GM21360 (cell line): ENCODE data around the gene NUBP2.
A peak's percentile ranks its signal among the peaks of the same experiment; 100 is the strongest.

Source experiments
- ATAC-seq: cut with Tn5 transposase; IDR thresholded peaks from one replicate; pipeline ENCODE4 v1.9.1; 2021; ENCODE audit warnings: mild to moderate bottlenecking, moderate library complexity; ENCODE audit not compliant: unreplicated experiment

NUBP2 gene

DNA sequence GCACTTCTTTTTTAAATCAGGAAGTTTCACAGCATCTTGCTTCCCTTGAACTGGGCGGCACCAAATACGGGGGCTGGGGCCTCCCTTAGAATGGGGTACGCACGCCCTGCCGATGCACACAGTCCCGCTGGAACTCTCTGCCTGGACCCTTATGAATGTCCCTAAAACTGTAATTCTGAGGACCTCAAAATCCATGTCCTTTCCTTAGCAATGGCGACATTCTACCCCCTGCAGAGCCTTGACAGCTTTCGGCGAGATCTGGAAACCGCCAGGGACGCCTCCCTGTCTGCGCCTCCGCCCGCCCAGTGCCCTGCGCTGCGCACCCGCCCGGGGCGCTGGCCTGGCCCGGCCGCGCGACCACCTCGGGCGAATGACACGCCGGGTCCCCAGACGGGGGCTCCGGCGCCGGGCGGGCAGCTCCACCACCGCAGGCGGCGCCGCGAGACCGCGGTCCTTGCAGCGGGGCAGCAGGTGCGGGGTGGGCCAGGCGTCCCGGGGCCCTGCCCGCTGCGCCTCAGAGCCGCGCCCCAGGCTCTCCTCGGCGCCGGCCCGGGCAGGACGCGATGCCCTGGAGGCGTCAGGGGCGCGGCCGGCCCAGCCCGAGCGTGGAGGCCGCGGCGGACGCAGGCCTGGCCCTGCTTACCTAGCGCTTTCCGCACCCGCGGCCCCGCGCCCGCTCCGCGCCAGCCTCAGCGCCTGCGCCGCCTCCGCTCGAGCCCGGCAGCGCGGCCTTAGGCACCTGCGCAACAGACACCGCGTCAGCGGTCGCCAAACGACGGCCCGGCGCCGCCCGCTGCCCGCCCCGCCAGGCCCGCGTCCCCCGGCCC, 43.3 kb downstream of the NUBP2 start:
- peak; percentile 54 for ATAC-seq

DNA sequence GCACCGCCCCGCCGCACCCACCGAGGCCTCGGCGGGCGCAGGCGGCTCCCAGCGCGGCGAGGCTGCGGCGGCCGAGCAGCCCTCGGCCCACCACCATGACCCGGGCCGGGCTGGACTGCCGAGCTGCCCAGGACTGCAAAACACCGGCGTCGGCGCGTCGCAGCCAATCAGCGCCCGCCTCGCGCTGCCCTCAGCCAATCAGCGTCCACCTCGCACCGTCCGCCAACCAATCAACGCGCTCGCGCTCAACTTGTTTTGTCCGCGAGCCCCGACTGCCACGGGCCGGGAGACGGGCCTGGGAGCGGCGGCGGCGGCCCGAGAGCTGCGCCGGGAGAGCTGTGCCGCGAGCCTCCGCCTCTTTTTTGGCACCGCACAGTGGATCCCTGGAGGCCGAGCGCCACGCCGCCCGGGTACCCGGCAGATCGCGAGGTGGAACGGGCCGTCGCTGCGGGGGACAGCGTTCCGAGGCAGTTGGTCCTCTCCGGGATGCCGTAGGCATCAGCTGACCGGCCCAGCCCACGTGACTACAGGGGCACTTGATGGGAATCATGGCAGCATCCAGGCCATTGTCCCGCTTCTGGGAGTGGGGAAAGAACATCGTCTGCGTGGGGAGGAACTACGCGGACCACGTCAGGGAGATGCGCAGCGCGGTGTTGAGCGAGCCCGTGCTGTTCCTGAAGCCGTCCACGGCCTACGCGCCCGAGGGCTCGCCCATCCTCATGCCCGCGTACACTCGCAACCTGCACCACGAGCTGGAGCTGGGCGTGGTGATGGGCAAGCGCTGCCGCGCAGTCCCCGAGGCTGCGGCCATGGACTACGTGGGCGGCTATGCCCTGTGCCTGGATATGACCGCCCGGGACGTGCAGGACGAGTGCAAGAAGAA, 44.2 kb downstream of the NUBP2 start, which contains the start of the genes FAHD1 and HAGH:
Gene FAHD1, plus strand, starts transcription at position 516 of the 883 bp plus-strand sequence. Its CDS starts 33 bp downstream, at position 549.
Gene HAGH, minus strand, starts transcription at position 135 of the 883 bp plus-strand sequence. Its CDS starts 38 bp downstream, at position 97.
- ATAC-seq, result peak; percentile 76

DNA sequence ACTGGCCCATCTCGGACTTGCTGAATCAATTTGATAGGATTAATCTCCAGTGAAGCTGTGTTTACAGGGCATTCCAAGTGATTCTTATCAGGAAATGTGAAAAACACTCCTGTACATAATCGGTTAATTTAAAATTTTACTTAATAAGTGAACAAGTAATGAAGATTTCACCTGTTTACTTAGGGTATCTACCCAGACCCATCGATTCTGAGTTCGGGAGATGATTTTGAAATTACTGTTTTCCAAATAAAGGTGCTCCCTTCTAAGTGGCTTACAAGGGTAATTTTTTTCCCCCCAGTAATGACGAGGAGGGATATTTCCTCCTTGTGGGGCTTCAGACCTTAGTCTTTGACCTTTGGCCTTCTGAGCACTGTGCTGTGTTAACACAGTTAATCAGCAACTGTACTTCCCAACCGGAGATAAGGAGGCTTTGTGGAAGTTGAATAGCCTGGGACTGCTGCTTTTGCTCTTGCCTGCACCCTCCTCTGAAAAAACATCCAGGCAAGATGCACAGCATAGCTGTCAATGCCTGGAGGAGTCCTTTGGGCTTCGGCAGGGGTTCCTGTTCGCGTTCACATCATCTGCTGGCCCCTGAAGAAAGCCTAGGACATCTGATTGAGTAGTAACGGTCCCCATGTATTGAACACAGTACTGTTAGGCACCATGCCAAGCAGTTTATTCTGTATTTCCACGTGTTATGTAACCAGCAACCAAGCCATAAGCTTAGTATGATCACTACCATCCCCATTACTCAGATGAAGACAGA, 46.1 kb downstream of the NUBP2 start:
- no peak for ATAC-seq

DNA sequence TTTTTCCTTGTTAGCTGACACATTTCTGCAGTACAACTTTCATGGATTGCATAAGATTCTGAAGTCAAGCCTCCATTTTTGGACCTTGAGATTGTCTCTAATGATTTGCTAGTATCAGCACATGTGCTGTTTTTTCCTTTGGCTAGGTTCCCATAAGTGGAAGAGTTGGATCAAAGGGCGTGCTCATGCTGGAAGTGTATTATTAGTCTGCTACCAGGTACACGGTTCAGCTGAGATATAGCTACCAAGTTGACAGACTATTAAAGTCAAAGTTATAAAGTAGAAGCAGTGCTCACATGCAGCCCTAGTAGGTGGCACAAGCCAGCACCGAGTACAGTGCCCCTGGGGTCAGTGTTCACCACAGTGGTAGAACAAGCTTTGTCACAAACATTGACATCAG, 47.5 kb downstream of the NUBP2 start:
- no peak for ATAC-seq

DNA sequence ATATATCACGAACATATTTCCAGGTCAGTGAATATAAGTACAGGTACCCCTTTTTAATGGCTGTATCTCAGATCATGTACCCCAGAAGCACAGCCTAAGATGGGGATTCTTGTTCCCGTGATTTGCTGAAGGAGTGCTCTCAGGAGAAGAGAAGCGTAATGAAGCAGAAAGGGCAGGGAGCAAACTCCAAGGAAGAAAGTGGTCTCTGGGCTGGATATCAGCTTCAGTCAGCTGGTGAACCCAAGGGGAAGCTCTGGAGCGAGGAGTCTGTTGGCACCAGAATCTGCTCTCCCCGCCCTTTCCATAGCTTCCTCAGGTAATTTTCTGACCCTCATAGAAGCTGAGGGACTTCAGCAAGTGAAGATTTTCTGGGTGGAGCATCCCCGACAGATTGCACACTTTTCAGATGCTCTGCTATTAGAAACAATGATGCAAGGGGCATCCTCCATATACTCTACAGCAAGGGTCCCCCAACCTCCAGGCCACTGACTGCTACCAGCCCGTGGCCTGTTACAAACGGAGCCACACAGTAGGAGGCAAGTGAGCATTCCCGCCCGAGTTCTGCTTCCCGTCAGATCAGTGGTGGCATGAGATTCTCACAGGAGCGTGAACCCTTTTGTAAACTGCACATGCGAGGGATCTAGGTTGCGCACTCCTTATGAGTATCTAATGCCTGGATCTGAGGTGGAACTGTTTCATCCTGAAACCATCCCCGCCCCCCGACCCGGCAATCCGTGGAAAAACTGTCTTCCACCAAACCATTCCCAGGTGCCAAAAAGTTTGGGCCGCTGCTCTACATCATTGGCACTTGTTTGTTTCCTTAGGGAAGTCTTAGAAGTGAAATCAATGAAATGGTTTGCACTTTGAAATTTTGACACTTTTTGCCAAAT, 48.7 kb downstream of the NUBP2 start:
- ATAC-seq, result no peak

DNA sequence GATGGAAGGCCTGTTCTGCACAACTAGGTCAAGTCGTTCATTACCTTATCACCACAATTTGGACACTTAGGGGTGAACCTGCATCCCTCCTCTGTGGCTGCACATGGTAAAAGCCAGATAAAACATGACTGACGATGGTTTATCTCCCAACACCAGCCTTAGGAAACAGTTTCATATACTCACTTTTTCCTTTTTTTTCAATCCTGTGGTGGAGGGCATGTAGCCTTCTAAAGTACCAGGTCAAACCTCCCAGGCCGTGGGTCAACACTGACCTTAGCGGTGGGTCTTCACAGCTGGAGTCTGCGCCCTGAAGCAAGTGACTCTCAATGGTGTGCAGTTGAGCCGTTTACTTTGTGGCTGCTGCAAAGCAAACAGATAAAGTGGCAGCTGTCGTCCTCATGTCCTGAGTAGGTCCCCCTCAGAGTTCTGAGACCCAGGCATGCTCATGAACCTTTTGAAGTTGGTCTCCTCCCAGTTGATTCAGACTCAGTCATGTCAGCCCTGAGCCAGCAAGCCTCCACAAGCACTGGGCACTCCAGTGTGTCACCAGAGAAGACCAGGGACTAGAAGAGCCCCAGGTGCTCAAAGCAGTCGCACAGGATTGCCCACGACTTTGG, 50.2 kb downstream of the NUBP2 start:
- no peak for ATAC-seq

DNA sequence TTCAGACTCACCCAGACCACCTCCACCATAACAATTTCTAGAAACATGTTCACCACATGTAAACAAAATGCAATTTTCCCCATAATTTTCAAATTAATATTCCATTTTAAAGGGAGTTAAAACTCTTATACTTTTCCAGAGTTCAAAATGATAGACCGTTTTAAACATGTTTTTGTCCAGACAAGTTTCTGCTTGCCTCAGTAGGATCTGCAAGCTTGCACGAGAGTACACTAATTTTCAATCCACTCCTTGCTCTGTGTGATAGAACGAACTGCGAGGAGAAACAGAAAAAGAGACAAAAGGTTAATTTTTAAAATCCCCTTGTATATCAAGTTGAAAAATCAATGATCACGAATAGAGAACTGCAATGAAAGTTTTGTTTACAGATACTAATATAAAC, 51.3 kb downstream of the NUBP2 start:
- ATAC-seq, result no peak
